ENCODE data around the gene GRIK2.

Gene GRIK2

DNA sequence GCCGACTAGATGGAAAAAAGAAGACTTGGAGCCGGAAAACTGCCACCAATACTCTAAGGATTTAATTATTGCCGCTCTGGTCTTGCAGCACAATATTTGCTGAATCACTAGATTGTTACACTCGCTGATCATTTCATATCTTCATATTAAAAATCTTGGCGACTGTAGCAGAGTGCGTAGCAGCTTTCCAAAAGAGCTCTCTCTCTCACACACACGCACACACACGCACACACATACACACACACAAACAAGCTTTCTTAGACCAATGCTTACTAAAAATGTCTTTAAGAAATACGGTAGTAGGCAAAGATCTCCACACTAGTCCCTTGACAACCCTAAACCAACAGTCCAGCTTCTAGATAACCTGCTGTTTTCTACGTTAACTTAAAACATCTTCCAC, 7.7 kb downstream of the GRIK2 start:
- DNase-seq = no peak

DNA sequence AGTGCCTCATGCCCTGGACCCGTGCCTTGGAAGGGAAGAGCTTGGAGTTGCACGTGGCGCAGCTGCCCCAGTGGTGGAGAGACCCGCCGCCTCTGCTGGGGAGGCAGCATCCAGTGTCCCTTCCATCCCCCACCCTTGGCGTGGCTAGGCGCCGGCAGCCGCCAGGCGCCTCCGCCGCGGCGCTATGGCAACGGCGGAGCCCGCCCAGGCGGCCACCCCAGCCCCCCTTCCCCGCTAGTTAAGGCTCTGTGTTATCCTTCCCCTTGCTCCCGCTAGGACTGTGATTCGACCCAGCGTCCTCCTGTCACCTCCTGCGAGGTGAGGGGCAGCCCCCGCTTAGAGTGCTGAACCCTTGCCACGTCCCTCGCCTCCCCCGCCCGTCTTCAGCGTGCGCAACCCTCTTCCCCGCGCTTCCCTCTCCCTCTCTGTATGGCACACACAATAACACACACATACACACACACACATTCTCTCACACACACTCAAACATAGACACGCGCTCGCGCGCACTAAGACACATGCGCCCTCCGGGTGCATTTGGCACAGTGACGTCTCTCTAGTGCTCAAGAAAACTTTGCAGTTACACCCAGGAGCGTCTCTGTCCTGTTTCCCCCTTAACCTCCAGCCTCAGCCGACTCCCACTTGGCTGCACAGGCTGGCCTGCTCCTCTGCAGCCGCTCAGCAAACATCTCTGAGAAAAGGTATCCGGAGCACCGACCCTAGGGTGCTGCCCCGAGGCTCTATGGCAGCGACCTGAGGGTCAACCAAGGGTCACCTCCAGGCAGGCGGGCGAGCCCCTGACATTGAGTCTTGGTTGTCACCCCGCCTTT, 8.5 kb downstream of the GRIK2 start:
- no peak for DNase-seq

DNA sequence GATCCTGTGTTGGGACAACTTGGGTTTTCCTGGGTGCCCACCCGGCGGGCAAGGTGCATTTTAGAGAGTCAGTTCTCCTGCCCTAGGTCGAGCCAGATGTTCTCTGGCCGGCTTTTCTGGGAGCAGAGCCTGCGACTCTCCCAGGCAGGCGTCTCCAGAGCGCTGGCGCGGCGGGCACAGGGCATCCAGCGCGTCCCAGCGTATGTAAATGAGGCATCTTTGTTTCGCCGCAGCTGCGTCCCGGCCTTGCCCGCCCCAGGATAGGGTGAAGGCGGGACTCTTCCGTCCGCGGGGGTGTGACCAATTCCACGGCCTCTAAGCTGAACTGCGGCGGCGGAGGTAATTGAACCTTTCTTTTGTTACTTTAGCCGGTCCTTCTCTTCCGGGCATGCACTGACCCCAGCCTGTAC, 9.1 kb downstream of the GRIK2 start:
- DNase-seq = no peak

DNA sequence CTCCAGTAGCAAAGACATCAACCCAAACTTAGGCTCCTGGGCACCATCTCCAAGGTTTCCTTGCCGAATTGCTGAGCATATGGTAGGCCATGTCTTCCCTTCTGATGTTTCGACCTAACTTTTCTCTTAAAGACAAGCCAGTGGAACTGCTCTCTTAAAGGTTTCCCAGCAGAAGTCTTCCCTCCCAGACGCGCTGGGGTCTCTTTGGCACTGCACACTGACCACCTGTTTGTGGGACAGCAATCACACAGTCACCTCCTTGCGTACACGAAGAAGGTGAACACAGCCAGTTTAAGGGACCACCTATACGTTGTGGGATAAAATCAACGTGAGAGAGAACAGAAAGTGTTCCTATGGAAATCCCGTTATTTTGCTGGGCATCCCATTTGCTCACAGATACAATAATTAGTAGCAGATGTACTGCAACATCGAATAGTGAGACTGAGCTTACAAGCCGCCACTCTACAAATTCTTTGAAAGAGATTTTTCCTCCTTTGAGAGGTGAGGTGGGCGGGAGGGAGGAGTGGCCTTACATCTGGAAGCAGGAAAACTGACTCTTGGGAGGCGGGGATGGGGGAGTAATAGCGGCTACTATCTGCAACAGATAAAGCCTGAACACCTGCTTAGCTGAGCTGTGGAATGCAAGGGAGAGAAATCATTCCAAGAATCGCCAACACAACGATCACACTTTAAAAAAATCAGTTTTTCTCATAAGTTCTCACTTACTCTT, 9.9 kb downstream of the GRIK2 start:
- DNase-seq = no peak

DNA sequence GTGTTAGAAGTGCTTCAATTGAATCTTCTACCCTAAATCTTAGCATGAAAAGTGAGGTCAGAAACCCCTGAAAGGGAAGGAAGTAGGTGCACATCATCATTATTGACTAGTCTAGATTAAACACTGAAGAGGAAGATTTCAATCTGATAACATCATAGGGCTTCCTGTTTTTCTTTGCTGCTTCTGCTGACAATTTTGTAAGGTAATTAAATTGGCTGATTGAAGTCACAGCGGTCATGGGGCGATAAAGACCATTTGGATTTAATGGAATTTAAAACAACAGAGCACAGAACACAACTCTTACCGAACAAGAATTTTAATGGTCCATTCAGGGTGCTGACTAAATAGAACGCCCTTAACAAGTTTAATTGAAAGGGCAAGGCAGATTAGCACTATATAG, 11.3 kb downstream of the GRIK2 start:
- no peak for DNase-seq

DNA sequence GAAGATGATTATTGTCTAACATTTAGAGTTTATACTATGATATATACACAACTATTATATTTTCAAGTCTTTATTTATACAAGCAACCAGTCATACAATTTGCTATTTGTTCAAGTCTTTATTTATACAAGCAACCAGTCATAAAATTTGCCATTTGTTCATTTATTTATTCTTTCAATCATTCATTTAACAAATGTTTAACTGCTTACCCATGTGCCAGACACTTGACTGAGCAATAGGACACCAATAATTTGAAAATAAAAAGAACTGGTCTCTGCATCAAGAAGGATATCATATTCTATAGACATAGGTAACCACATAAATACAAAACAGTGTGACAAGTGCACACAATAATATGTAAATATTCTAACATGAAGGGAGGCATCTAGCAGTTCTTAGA, 20.3 kb downstream of the GRIK2 start:
- DNase-seq = no peak

DNA sequence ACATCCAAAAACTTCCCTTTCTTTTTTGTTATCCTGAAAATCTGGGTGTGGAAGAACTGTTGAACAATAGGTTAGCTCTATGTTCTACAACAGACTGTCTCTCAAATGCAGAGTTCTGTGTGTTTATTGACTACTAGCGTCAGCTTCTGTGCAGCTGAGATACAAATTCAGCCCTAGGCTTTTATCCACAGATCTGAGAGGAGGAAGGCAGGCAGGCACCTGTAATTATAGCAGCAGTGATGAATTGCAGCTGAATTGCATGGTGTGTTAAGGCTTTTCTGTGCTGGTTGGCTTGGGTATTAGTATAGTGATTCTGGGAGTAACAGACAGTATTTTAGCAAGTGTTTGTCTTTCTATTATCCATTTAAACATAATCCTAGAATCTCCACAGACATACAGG, 24.4 kb downstream of the GRIK2 start:
- no peak for DNase-seq

DNA sequence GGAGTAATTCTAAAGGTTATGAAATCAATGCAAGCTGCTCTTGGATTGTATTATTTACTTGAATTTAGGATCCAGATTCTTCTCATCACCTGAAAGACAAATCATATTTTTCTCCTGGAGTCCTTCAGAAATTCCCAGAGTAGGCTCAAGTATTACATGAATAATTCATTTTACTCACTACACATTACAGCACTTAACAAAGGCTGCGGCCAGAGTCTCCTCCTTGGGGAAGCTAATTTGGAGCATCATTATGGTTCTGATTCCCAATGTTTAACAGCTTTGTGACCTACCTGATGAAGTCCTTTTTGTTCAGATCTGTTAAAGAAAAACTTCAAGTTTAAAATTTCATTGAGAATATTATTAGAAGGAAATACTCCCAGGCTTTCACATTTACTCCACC, 28.7 kb downstream of the GRIK2 start:
- no peak for DNase-seq

DNA sequence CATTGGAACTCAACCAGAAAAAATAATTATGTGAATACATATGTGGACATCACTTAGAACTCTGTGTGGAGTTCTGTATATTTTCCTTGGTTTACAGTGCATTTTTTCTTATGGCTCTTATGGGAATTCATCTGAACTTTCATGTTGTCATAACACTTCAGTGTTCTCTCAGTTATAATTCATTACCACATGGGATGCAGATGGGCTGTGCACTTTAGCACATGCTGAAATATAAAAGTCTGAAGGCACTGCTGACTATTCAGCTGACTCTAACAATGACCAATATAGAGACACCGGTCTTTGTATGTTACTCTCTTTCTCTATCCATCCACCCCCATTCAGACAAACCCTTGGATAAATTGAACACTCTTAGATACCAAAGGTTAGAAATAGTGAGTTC, 29.3 kb downstream of the GRIK2 start:
- DNase-seq = no peak

DNA sequence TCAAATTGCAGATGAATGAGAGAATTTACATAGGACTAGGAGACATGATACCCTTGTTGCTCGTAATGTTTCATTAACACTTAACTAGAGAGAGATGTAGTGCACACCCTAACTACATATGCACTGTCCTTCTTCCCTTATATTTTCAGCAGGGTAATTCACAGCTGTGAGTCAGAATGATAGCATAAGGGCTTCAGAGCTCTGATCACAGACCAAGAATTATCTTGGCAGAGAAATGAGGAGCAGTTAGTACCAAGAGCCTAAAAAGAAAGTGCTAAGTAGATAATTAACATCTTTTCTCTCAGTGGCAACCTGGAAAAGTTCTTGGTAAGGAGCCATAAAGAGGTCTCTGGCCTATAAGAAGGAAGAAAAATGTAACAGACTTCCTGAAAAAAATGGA, 35.8 kb downstream of the GRIK2 start:
- DNase-seq = no peak

DNA sequence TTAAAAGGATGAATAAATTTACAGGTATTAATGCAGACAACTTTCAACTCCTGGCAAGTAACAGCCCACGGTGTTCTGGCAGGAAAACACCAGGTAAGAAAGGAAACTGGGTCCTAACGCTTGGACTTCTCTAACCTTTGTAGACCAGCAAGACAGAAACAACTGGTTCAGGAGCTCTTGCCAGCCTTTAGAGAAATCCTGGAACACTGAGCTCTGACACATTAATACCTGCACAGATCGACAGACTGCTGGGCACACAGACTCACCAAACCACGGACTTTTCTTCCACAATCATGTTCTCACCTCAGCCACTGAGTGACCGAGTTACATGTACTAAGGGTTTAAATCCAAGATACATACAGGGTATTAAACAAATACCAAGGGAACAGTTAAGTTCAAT, 36.3 kb downstream of the GRIK2 start:
- DNase-seq = no peak

DNA sequence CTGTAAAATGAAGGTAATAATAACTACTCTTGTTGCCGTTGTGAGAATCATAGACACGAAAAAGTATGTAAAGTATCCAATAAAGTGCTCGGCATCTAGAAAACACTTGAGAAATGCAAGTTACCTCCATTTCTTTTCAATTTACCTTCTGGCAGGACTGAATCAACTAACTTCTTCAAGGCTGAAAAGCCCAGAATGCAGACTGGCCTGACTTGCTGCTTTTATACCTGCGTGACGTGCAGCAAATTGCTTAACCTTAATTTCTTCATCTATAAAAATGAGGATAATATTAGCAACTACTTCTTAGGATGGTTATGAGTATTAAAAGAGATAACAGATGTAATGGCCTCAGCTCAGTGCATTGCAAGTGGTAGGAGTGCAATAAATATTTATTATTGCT, 39.6 kb downstream of the GRIK2 start:
- DNase-seq = no peak

DNA sequence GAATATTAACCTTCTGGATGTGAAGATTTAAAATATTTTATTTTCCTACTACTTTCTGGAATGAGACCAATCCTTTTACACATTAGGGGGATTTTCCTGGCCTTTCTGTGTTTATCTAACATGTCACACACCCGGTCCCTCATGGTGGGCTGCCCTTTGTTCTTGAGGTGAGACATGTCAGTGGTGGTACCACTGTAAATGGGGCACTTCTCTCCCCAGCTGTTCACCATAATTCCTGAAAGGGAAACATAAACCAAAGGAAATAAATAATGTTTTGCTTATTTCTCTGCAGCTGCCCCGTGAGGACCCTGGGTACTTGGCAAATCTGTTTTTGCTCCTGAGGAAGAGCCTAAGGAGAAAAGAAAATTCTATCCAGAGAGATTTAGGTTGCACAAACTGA, 41.1 kb downstream of the GRIK2 start:
- no peak for DNase-seq

DNA sequence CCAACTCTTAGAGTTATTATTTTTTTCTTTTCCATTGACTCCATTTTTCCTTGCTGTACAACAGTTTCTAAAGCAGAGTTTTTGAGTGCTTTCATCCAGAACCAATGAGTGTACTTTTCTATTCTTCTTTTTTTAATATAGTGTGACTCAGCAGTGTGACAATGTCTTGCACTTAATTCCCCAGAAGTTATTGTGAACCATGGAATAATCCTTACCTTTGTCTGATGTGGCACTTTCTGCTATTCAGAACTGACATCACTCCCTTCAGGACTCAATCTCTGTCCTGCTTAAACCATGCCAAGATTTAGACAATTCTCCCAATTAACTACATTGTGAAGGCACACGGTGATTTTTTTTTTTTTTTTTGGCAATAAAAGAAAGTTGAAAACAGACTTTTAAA, 41.5 kb downstream of the GRIK2 start:
- DNase-seq = no peak

DNA sequence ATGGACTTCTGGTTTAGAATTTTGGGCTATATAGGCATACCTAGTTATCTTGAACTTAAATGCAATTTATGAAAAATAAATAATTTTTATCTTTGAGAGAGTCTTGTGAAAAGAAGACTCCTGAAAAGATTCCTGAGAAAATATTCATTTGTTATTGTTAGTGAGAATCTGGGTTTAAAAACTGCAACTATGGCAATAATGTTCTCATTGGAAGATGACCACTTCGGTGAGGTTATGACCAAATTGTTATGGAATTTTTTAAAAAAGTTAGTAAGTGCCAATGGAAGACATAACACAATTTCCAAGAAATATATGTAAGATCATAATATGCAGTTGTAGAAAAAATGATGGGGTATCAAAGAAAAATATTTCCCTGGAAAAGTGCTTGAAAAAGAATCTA, 46.3 kb downstream of the GRIK2 start:
- no peak for DNase-seq

DNA sequence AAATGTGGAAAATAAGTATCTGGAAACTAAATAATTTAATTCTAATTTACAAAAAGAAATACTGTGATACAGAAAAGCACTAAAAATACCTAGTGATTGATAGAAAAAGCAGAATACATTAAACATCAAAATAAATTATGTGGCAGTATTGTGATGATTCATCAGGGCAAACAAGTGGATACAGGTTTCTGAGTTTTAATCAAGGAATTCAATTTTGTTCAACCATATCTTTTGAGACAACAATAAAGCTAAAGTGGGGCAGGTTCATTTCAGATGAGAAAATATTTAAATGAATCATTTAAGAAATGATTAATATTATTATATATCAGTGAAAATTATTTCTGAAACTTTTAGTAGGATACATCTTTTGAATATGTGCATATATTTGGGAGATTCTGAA, 49.8 kb downstream of the GRIK2 start:
- no peak for DNase-seq

DNA sequence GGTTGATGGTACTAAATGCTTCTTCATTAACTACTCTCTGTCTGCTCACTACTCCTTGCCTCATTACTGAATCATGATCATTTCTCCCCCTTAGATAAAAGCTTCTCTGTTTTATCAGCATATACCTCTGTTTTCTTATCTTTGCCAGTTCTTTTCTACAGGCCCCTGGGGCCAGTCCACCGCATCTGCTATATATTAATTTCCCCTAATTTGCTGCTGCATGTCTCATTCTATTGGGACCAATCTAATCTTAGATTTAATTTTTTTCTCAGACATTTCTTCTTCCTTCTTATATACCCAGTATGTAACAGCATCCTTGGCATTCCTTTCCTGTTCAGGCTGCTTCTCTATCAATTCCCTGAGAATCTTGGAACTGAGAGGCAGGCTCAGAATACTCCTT, 51.2 kb downstream of the GRIK2 start:
- no peak for DNase-seq

DNA sequence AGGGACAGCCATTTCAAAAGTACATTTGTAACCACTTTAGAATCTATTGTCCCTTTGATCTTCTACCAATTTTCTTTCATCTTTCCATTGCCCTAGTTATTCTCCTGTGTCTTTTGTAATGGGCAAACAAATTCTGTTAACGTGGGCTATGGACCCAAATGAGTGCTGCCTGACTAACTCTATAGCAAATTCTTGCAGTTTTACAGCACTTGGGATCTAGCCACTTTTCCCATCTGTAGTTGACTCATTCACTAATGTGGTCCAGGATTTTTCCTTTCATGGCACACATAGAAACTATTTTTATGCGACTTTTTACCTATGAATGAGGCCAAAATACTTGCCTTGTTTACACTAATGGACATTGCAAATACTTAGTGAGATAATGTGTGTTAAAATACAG, 52.0 kb downstream of the GRIK2 start:
- no peak for DNase-seq

DNA sequence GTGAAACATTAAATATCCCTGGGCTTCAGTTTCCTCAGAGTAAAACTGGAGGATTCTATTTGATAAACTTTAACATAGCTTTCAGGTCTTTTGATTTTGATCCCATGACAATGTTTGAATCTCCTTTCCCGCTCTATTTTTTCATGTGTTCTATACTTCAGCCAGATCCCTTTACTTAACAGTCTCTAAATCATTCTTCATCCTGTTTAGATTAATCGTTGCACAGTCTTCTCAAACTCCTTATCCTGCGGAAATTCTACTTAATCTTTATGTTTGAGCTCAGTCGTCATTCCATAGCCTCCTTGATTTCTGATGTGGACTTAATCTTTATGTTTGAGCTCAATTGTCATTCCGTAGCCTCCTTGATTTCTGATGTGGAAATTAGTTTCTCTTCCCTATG, 57.4 kb downstream of the GRIK2 start:
- DNase-seq = no peak

DNA sequence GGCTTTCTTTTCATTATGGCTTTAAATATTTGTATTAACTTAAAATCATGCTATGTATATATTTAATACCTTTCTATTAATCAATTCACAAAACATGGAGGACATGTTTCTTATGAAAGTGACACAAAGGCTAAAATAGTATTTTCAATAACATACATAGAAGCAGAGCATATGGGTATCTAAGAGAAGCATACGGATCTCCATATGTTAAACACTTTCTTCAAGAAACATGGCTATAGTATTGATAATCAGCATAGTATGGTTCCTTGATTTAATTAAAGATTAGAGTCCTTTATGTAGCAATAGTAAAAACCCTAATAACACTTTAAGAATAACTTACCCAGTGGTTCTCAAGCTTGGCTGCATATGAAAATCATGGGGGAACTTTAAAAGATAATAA, 58.5 kb downstream of the GRIK2 start:
- no peak for DNase-seq

DNA sequence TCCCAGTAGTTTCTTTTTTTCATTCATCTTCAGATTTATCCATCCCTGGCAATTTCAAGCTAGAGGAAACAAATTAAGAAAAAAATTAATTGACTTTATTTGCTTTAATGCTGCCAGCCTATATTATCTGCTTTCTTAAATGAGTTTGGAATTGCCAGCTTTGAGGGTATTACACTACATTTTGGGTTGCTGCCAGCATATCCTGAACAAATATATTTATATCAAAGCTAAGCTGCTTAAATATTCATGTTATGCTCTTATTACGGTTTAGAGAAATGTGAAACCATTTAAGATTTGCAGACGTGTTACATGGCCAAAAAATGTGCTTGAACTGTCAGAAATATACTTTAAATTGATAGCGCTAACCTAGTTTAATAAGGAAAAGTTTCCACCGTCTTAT, 59.7 kb downstream of the GRIK2 start:
- no peak for DNase-seq

DNA sequence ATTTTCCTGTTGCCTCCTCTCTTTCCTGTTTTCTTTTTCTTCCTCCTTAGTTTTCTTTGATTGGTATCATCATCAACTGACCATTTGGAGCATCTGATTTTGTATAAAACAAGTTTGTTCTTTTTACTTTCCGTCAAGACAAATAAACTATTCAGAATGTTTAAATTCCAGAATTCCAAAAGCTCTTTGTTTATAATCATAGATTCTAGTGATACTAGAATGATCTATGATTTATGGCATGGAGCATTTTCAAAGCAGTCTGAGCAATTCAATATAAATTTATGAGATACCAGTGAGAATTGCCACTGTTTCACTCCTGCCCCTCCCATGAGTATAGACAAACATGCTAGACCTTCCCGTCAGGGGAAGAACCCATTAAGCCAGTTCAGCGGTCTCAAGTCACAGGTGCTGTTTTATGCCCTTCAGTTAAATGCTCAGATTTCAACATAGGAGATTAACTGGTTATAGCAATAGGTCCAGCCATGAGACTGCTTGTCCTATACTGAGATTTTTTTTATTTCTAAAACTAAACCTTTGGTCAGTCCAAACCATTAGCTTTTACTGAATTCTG, 60.7 kb downstream of the GRIK2 start:
- DNase-seq = no peak

DNA sequence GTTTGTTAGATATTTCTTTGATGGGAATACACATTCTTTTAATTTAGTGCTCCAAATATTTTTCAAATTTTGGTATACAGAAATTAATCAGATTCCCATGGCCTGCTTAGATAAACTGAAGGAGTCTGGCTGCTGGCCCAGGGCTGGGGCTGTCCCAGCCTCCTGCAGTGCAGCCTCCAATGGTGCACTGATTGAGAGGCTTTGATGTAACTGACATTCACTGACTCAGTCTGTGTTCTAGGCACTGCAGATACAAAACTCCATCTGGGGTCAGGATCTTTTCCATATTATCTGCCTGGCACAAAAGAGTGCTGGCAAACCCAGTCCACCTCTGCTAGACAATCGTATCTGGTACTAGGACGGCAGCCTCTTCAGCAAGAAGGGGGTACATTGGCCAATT, 64.8 kb downstream of the GRIK2 start:
- DNase-seq = no peak

DNA sequence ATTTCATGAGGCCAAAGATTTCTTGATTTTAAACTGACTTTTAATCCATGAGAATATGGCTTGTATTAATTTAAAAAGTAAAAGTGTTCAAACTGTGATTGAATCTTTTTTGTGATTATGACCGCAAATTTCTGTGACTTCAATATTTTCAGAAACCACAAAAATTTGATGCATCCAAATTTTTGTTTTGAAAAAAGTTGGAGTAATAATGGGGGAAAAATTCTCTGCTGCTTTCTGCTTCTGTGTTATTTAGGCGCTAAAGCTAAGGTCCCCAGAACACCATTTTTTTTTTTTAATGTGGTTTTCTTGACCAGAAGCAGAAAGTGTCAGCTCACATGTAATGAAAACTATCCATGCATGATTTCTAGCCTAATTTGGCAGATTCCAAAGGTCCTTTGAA, 65.3 kb downstream of the GRIK2 start:
- DNase-seq = no peak

Data from NCI-H1694 treated with DMSO at 0.1 percent for 48 hours (cell line).